Suprapubic skin (tissue), 4 donors: Measurements from ENCODE around the gene SHISA9.

Source experiments
- EP300 ChIP-seq: sonication (generic); formaldehyde crosslinking; IDR thresholded peaks from one replicate; pipeline ENCODE4 v1.6.1; 2017; ENCODE audit warnings: antibody characterized with exemption
- POLR2A ChIP-seq, 2 donors: fragments of 450-650 bp; IDR thresholded peaks; one replicate each; pipeline ENCODE4 v1.6.1; 2017; ENCODE audit warnings: antibody characterized with exemption in 2 of 2, mild to moderate bottlenecking in 2 of 2, moderate library complexity in 2 of 2
- POLR2AphosphoS5 ChIP-seq, 3 donors: sonication (generic); formaldehyde crosslinking; IDR thresholded peaks; one replicate each; pipeline ENCODE4 v1.6.1; 2017; ENCODE audit warnings: antibody characterized with exemption in 3 of 3
- TF ChIP-seq, protein P1 (sequence below), 2 donors: fragments of 200-600 bp in 1 of 2; fragments of 450-650 bp in 1 of 2; sonication (generic) in 1 of 2; IDR thresholded peaks; one replicate each; pipeline ENCODE4 v1.5.1; 2016 to 2019; ENCODE audit warnings: antibody characterized with exemption in 2 of 2, mild to moderate bottlenecking in 1 of 2, moderate library complexity in 1 of 2

DNA sequence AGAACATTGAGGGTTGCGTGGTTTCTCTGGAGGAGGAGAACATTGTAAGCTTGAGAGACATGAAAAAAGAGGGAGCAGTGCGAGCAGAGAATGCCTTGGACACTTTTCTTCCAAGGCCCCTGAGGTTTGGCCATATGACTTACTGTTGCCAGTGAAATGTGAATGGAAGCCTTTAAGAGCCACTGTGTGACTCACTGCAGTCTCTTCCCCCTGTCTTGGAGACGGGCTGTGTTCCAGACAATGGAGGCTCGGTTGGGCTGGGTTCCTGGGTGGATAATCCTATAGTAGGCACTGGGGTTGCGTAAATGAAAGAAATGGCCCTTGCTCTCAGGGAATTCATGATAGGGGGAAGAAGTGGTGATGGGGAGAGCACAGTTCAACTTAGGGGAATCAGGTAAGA is 75.5 kb downstream of the SHISA9 start:
- TF ChIP-seq, protein P1, sequence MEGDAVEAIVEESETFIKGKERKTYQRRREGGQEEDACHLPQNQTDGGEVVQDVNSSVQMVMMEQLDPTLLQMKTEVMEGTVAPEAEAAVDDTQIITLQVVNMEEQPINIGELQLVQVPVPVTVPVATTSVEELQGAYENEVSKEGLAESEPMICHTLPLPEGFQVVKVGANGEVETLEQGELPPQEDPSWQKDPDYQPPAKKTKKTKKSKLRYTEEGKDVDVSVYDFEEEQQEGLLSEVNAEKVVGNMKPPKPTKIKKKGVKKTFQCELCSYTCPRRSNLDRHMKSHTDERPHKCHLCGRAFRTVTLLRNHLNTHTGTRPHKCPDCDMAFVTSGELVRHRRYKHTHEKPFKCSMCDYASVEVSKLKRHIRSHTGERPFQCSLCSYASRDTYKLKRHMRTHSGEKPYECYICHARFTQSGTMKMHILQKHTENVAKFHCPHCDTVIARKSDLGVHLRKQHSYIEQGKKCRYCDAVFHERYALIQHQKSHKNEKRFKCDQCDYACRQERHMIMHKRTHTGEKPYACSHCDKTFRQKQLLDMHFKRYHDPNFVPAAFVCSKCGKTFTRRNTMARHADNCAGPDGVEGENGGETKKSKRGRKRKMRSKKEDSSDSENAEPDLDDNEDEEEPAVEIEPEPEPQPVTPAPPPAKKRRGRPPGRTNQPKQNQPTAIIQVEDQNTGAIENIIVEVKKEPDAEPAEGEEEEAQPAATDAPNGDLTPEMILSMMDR (IDR thresholded peaks at IDR 0.05): no peak
- TF ChIP-seq EP300: no peak
- TF ChIP-seq POLR2AphosphoS5 (IDR thresholded peaks at IDR 0.05): no peak
- TF ChIP-seq POLR2A (IDR thresholded peaks at IDR 0.05): no peak
